ENCODE data around the gene ZFAND6.
"Not testable (repeated sequence)": the region's sequence is repeated elsewhere in the genome, so short reads cannot be mapped to it uniquely, and the experiment has no call there.

Gene ZFAND6

DNA sequence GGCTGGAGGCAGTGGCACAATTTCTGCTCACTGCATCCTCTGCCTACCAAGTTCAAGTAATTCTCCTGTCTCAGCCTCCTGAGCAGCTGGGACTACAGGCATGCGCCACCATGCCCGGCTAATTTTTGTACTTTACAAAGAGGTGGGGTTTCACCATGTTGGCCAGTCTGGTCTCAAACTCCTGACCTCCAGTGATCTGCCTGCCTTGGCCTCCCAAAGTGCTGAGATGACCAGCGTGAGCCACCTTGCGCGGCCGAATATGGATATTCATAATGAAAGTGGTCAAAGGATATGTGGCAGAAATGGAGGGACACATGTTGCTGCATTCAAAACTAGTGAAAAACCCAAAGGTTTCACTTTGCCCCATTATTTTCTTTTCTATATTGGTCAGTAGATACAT lies 40.2 kb downstream of the ZFAND6 start:
- DNase-seq, result not testable (repeated sequence)

DNA sequence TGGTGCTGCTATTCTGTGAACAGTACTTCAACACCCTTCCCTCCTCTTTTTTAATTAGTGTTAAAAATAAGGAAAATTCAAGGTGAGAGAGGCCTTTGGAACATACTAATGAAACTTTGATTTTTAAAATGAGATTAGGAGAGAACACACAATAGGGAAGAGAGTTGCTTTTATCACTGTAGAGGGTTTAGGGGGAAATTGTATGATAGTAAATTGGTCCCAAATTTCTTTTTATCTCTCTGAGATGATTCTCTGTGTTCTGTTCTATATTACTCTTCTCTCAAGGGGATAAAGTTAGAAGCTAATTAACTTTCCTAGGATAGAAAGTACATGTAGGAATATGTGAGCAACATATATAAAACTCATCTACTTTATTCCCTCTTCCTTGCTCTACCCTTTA lies 40.8 kb downstream of the ZFAND6 start:
- no peak for DNase-seq

DNA sequence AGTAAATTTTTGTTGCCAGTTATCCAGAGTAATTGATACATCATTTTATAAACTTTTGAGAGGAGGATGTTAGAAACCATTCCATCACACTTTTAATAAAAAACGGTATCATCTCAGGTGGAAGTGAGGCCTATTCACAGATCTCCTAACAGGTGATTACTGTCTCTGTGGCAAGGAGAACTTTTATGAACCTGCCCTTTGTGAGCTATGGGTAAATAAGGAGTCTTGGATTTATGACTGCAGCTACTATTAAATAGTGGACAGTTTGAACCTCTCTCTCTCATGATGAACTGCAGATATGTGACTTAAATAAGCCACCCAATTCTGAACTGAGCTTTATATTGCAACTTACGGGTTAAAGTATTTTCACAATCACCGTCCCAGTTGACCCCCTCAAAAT lies 45.7 kb downstream of the ZFAND6 start:
- no peak for DNase-seq

DNA sequence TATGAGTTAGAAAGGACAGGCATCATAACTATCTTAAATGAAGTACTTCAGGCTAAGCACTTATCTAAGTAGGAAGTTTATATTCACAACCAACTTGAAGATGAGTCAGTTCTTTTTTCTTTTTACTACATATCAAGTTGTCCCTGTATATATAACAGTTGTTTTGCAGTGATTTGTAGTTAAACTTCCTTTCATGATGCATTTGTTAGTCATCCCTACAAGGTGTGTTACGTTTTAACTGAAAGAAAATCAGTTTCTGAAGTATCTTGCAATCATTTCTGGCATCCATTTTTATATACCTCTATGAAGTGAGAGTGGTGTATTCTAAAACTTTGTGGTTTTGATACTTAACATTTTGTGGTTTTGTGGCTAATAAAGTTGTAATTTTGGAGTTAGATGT lies 46.1 kb downstream of the ZFAND6 start:
- DNase-seq, result no peak

DNA sequence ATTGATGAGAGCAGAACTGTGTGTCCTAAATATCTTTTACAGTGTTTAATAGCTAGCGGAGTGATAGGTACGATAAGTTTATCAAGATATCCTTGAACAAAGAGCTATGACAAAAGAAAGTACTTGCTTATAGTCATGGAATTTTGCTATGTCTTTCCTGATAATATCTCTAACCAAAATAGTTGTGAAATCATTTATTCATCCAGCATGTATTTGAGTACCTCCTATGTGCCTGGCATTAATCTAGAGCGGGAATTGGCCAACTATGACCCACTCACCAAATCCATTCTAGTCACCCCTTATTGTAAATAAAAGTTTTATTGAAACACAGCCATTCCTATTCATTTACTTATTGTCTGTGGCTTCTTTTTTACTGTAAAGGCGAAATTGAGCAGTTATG lies 46.6 kb downstream of the ZFAND6 start:
- DNase-seq, result no peak

DNA sequence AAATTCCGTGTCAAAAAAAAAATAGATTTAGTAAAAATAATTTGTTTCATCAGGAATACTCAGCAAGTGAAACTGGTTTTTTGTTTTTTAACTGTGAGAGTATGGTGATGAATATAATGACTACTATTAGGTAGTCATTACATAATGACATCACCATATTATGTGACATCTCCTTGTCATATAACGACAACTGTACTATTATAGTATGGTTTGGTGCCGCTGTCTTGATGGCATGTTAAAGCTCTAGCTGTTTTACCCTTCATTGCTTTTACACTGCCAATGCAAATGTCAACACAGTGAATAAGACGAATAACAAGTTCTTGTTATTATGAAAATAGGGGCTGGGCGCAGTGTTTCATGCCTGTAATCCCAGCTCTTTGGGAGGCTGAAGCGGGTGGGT lies 47.7 kb downstream of the ZFAND6 start:
- no peak for DNase-seq

DNA sequence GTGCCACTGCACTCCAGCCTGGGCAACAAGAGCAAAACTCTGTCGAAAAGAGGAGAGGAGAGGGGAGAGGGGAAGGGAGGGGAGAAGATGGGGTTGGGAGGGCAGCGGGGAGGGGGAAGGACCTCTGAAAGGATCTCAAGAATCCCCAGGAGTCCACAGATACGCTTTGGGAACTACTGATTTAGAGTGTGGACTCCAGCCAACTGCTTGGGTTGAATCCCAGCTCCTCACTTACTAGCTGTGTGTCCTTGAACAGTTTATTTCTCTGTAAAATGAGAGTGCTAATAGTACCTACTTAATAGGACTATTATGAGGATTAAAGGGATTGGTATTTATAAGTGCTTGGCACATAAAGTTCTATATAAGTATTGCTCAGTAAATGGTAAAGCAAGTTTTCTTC lies 48.3 kb downstream of the ZFAND6 start:
- DNase-seq, result no peak

DNA sequence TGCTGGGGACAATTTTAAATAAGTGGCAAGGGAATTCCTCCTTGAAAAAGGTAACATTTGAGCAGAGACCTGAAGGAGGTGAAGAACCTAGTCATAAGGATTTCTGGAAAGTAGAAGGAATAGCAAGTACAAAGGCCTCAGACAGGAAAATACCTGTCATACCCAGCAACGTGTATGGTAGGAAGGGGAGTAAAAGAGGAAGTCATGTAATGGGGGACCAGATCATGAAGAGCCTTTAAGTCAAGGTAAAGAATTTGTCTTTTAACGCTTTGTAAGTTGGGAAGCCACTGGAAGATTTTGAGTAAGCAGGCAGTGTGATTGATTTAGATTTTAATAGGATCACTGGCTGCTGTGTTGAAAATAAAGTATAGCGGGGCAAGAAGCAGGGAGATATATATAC lies 49.9 kb downstream of the ZFAND6 start:
- no peak for DNase-seq

DNA sequence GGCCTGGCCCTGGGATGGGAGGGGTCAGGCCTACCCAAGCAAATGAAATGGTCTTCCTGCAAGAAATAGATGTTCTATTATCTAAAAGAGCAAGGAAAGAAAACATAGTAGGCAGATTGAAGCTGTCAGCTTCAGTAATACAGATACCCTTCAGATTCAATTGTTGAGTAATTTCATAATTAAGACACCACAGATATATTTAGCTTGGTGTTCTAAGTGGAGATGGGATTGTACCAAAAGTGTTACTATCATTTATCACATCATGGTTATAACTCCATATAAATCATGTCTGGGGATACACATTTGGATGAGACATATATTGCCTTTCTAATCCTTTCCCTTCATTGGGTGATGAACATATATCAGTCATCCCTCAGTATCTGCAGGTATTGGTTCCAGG lies 51.4 kb downstream of the ZFAND6 start:
- no peak for DNase-seq

DNA sequence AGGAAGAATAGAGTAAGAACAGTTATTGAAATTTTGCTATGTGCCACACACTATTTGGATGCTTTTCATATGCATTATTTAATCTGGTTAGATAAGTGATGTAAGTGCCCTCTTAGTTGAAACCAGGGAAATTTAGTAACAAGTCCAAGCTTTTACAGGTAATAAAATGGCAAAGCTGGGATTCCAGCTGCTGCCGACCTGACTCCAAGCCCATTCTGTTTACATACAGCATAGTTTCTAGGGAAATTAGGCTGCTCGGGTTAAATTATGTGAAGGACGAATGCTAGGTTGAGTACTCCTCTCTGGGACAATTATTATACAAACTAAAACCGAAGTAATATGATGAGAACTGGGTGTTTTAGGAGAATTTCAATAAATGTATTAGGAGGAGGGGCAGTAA lies 54.6 kb downstream of the ZFAND6 start:
- DNase-seq, result no peak

DNA sequence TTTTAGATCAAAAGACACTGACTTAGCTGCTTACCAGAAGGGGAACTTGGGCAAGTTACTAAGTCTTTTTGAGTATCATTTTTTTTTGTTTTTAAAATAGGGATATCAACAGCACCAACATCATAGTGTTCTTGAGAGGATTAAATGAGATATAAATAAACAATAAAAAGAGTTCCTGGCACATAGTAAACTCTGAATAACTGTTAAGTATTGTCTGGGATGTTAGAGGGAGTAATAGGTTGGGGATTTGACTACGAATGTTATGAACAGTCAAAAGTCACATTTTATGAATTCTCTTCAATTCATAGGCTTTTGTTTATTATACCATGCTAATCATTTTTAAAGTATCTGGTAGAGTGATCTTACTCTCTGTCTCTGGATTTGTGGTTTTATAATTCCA lies 55.5 kb downstream of the ZFAND6 start:
- no peak for DNase-seq

DNA sequence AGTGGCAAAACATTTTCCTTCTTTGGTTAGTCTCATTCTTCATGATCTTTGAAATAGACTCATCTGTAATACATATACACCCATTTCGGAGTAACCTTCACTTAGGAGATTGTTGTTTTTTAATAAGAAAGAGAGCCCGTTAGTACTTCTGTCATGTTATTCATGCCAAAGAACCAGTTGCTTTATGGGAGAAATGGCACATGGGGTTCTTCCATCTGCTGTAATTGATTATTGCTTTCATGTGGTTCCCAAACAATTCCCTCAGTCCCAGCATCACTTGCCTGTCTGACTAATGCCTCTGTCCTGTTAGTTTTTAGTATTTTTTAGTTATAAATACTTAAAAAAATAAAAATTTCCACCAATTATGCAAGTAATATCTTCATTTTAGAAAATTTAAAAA lies 59.5 kb downstream of the ZFAND6 start:
- DNase-seq, result no peak

DNA sequence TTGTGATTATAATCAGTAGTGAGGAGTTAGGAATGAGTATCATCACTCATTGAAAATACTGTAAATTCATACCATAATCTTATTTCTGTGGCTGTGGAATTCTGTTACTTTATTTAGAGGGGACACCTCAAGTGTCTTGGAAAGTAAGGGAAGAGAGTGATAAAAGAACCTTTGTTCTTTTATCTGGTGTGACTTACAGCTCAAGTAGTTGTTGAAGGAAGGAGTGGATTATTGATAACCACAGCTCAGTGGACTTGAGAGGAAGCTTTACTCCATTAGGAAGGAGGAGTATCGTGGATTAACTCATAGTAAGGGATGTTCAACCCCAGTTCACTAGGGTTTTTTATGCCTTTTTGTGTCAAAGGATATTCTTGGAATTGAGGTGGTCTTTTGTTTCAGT lies 61.2 kb downstream of the ZFAND6 start:
- DNase-seq, result no peak

DNA sequence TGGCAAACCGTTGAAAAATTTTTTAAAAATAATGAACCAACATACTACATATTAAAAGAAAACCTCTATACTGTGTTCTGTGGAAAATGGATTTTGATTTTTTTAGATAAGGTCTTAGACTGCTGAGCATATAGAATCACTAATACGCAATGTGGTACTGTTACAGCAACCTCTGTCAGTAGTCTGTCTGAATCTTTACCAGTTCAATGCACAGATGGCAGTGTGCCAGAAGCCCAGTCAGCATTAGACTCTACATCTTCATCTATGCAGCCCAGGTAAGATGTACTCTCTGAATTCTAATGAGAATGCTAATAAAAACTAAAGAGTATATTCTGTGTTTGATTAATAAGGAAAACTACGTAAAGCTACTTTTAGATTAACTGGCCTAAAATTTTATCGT lies 62.1 kb downstream of the ZFAND6 start:
- DNase-seq, result no peak

DNA sequence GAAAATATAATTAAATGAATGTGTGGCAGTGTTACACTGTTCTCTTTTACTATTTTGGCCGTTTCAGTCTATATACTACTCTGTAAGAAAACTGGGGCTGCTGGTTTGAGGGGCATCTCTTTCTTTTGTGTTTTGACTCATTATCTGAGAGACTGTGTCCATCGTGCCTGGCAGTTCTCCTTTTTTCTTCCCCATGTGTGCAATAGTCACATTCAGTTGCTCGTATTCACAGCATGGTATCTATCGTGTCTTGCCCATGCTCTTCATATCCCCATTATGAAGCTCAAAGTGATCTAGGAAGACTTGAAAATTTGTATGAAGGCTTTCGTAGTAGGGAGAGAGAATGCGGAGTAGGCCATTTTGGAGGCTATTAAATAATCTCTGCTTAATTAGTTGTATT lies 63.6 kb downstream of the ZFAND6 start:
- DNase-seq, result no peak

DNA sequence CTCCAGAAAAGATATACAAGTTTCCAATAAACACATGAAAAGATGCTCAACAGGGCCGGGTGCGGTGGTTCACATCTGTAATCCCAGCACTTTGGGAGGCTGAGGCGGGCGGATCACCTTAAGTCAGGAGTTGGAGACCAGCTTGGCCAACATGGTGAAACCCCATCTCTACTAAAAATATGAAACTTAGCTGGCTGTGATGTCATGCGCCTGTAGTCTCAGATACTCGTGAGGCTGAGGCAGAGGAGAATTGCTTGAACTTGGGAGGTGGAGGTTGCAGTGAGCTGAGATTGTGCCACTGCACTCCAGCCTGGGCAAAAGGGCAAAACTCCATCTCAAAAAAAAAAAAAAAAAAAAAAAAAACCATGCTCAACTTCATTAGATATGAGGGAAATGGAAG lies 67.8 kb downstream of the ZFAND6 start:
- not testable (repeated sequence) for DNase-seq

DNA sequence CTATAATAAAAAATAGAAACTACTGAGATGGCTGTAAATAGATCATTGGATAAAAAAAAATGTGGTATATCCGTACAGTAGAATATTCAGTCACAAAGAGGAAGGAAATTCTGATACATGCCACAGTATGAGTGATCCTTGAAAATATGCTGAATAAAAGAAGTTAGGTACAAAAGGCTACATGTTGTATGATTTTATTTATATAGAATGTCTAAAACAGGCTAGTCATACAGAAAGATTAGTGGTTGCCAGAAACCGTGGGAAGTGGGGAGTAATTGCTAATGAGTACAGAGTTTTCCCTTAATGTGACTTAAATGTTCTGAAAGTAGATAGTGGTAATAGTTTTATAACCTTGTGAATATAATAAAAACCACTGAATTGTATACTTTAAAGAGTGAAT lies 68.4 kb downstream of the ZFAND6 start:
- DNase-seq, result no peak

DNA sequence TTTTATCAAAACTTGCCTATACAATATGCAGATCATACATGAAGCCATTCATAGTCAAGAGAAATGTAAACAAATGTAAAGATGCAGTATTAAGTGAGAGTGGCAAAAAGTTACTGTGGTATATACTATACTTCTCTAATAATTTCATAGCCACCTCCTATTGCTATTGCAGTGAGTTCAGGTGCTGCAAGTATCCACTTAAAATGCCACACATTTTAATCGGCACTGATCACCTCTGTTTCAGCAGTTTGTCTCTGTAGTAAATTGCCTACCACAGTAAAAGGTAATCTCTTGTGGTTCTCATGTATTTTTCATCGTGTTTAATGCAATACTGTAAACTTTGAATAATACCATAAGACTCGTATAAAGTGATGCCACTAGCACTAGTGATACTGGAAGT lies 72.9 kb downstream of the ZFAND6 start:
- no peak for DNase-seq

DNA sequence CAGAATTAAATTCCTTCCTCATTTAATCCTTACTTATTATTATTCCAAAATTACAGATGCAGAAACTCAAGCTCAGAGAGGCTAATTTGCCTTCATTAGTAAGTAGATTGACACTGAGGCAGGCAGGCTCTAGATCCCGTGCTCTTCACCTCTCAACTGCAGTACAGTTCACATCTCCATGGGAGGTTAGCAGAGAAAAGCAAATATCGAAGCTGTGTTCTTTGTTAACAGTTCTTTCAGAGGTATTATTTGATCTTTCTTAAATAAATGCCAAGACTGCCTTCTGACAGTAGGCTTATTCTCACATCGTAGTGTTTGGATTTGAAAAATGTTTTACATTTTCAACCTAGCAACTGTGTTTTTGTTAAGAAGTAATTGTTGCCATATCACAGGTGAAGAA lies 77.4 kb downstream of the ZFAND6 start:
- no peak for DNase-seq

DNA sequence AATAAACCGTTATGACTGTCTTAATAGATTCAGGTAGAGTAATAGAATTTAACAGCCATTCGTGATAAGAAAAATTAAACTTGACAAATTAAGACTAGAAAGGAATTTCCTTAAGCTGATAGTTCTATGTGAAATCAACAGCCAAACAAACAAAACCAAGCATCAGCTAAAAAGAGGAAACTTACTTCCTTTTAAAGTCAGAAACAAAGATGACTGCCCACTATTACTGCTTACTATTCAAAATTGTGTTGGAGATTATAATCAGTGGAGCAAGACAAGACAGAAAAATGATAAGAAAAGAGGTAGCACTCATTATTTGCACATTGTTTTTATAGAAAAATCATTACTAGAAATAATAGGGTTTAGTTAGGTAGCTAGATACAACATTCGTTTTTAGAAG lies 79.5 kb downstream of the ZFAND6 start:
- no peak for DNase-seq

DNA sequence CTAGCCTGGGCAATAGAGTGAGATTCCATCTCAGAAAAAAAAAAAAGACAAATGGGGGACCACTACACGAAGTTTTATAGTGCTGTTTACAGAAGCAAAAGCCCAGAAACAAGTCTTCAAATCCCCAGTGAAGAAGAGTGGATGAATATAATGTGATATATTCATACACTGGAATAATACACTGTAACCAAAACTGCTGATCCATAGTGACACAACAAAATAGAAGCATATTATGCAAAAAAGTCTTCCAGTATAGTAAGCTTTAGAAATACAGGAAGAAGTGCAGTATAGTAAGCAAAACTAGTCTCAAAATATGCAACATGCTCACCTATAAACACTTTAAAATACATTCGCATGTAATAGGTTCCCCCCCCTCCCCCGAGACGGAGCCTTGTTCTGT lies 81.4 kb downstream of the ZFAND6 start:
- DNase-seq, result no peak

DNA sequence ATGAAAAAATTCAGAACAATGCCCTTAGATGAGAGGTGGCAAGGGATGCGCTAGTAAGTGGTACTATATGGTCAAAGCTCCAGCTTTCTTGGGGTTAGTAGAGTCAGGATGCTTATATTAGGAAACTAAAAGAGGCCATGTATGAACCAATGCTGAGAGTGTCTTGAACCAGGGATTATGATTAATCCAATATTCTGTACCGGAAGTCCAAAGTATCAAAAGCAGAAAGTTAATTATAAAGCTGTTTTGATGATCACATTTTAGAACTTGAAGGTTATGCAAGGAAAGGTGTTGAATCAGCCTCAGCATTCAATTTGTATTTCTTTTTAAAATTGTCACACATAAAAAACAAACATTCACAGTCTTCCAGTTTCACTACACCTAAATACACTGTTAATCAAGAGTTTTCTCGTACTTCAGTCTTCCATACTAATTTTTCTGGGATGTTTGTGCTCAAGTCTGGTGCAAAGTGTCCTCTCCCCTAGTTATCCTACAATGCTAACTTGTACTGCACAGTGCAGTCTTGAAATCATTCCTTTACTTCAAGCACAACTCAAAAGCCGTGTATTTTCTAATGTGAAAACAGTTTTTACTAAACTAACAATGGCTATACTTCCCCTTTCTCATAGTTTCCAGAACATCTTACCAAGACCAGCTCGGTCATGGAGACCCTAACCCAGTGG lies 82.6 kb downstream of the ZFAND6 start:
- no peak for DNase-seq

DNA sequence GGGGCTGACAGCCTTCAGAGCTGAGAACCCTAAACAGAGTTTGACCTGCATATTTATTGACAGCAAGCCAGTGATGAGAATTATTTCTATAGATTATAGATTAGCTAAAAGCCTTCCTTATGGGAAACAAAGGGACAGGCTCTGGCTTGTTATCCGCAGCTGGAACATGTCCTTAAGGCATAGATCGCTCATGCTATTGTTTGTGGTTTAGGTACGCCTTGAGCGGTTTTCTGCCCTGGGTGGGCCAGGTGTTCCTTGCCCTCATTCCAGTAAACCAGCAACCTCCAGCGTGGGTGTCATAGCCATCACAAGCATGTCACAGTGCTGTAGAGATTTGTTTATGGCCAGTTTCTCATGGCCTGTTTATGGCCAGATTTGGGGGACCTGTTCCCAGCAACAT lies 83.2 kb downstream of the ZFAND6 start:
- no peak for DNase-seq

DNA sequence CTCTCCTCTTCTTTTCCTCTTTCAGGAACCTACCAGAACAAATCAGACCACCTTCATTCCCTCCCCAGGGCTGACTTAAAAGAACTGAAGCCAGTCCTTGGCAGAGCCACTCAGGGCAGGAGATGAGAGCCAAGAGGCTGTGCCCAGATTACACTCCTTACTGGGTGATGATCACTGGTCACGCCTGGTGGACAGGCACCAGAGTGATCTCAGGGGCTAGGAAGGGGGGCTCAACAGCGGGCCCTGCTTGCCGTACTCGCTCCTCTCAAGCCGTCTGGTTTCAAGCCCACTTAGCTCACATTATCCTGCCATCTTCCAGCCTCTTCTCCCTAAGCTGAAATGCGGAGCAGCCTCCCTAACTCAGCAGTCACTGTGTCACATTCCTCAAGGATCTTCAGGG lies 91.7 kb downstream of the ZFAND6 start:
- no peak for DNase-seq

DNA sequence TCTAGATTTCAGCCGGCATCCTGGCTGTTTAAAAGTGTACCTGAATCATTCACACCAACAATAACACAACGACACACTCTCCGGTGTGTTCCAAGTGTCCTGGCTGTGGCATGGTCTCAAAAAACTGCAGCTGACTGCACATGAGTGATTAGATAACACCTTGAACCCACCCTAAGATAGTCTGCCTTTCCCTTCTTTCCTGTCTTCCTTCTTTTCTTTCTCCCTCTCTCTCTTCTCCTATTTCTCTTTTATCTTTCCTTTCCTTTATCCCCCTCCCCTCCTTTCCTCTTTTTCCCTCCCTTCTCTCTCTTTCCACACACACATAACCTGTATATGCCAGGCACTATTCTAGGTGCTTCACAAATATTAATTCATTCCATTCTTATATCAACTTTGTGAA lies 92.1 kb downstream of the ZFAND6 start:
- DNase-seq, result no peak
